Right lobe of liver (tissue), 4 donors: ENCODE results near the gene ADAMTS16.

ENCODE experiments used
- CTCF ChIP-seq, 4 donors: fragments of 200-600 bp in 3 of 4; fragments of 450-650 bp in 1 of 4; IDR thresholded peaks; one replicate each; pipeline versions ENCODE4 v1.5.1 to v1.8.0; 2016 to 2022; ENCODE audit warnings: antibody characterized with exemption in 4 of 4, mild to moderate bottlenecking in 2 of 4
- POLR2A ChIP-seq: fragments of 450-650 bp; IDR thresholded peaks from one replicate; pipeline ENCODE4 v1.6.1; 2017; ENCODE audit warnings: antibody characterized with exemption, mild to moderate bottlenecking
- donor health status: DM: no; HTN: no; CAD: no.
- donor health status: DM: no; HTN: no; CAD: no.
- donor health status: DM: no; HTN: yes; CAD: no.

- TF ChIP-seq CTCF (IDR thresholded peaks at IDR 0.05) (no peak), POLR2A (no peak)
Measured at GRCh38 chr5:5159282-5160103, 19.4 kb downstream of the ADAMTS16 start.
